Measurements from ENCODE around the gene CCDC136.

- no peak for TF ChIP-seq CTCF (IDR thresholded peaks at IDR 0.05)
- no peak for TF ChIP-seq POLR2AphosphoS5 (IDR thresholded peaks at IDR 0.05; ENCODE audit: low read depth, low read length)
Observed at GRCh38 chr7:128844777-128845311, 53.1 kb downstream of the CCDC136 start.

Measured in Panc1 (cell line).